Brain microvascular endothelial cell (primary cell): ENCODE data around the gene IL1R1.
"Not testable (repeated sequence)": the region's sequence is repeated elsewhere in the genome, so short reads cannot be mapped to it uniquely, and the experiment has no call there.

ENCODE experiments used
- DNase-seq: peaks from one replicate; pipeline ENCODE4 v3.0.0-alpha.2; 2020
- H3K27ac ChIP-seq: fragments of 250-450 bp; sonication (Bioruptor Pico); 2 replicates; pipeline ENCODE4 v1.5.1; 2020; ENCODE audit warnings: mild to moderate bottlenecking, moderate library complexity
- H3K27me3 ChIP-seq: fragments of 250-450 bp; sonication (Bioruptor Pico); replicated peaks from 2 replicates; pipeline ENCODE4 v1.5.1; 2020; ENCODE audit warnings: mild to moderate bottlenecking
- H3K36me3 ChIP-seq: fragments of 250-450 bp; sonication (Bioruptor Pico); replicated peaks from 2 replicates; pipeline ENCODE4 v1.5.1; 2020; ENCODE audit warnings: mild to moderate bottlenecking
- H3K4me3 ChIP-seq: 2 replicates; pipeline ENCODE4 v1.5.1; 2011; ENCODE audit warnings: low read depth, mild to moderate bottlenecking, control low read depth, low read length, moderate library complexity
- CTCF ChIP-seq: IDR thresholded peaks from 2 replicates; pipeline ENCODE4 v1.5.1; 2011; ENCODE audit warnings: low read depth, mild to moderate bottlenecking, moderate library complexity, low read length, control low read depth, inconsistent platforms; ENCODE audit errors: missing control alignments
- in situ Hi-C: cut with HindIII; loops from 2 replicates; pipeline ENCODE4 v1.10.0; 2017; ENCODE audit warnings: low sequenced_read_pairs, low pct_ligation_motif_present

IL1R1 gene

GRCh38 chr2:102099536-102100298, 42.8 kb upstream of the IL1R1 start:
- no peak overlapping the region for H3K4me3 ChIP-seq
- in situ Hi-C loops = no loop called here
- no peaks in the 10 kb centered on the region for H3K36me3 ChIP-seq
- DNase-seq = no peak
- TF ChIP-seq CTCF = no peak
- H3K27me3 ChIP-seq = no peaks in the 10 kb centered on the region
- no peak overlapping the region for H3K27ac ChIP-seq

- DNase-seq = no peak
- H3K27ac ChIP-seq = peak overlapping the region; percentile 32
- TF ChIP-seq CTCF = no peak
- no peaks in the 10 kb centered on the region for H3K27me3 ChIP-seq
- in situ Hi-C loops = no loop called here
- no peak overlapping the region for H3K4me3 ChIP-seq
- H3K36me3 ChIP-seq = no peaks in the 10 kb centered on the region
These were observed 42.0 kb upstream of the IL1R1 start for GRCh38 chr2:102100371-102101096.

- Histone ChIP-seq H3K27ac (no peak overlapping the region), H3K36me3 (no peaks in the 10 kb centered on the region), H3K4me3 (no peak overlapping the region), H3K27me3 (no peaks in the 10 kb centered on the region)
- no peak for TF ChIP-seq CTCF
- in situ Hi-C loops = no loop called here
- no peak for DNase-seq
These were observed 41.3 kb upstream of the IL1R1 start for GRCh38 chr2:102101097-102101848.

GRCh38 chr2:102101849-102102635, 40.5 kb upstream of the IL1R1 start:
- DNase-seq = no peak
- in situ Hi-C loops = no loop called here
- H3K27me3 ChIP-seq = no peaks in the 10 kb centered on the region
- H3K27ac ChIP-seq = no peak overlapping the region
- no peak overlapping the region for H3K4me3 ChIP-seq
- TF ChIP-seq CTCF = no peak
- H3K36me3 ChIP-seq = no peaks in the 10 kb centered on the region

- H3K36me3 ChIP-seq, in situ Hi-C loops, H3K4me3 ChIP-seq, DNase-seq, H3K27me3 ChIP-seq, H3K27ac ChIP-seq: not testable (repeated sequence)
These were observed 40.0 kb upstream of the IL1R1 start for GRCh38 chr2:102102636-102102948.
